LHCN-M2 (cell line): ENCODE results near the gene E2F8. TPM values are rescaled to one million over a fixed set of nuclear protein-coding genes. Genes with fewer than 3 reads are reported as not detected.
A peak's percentile ranks its signal among the peaks of the same experiment; 100 is the strongest.

Experiments used
- DNase-seq: peaks from one replicate; pipeline ENCODE4 v3.0.0-alpha.2; 2012; ENCODE audit warnings: low read depth
- total RNA-seq: library from RNA; depleted of rRNA; stranded (reverse); fragments of >200 nt; gene quantifications from 2 replicates; pipeline ENCODE4 v1.2.3, GENCODE V29; 2014

Gene E2F8
- total RNA-seq, 1 experiment from 2014 or later, result 4.9 TPM

DNA sequence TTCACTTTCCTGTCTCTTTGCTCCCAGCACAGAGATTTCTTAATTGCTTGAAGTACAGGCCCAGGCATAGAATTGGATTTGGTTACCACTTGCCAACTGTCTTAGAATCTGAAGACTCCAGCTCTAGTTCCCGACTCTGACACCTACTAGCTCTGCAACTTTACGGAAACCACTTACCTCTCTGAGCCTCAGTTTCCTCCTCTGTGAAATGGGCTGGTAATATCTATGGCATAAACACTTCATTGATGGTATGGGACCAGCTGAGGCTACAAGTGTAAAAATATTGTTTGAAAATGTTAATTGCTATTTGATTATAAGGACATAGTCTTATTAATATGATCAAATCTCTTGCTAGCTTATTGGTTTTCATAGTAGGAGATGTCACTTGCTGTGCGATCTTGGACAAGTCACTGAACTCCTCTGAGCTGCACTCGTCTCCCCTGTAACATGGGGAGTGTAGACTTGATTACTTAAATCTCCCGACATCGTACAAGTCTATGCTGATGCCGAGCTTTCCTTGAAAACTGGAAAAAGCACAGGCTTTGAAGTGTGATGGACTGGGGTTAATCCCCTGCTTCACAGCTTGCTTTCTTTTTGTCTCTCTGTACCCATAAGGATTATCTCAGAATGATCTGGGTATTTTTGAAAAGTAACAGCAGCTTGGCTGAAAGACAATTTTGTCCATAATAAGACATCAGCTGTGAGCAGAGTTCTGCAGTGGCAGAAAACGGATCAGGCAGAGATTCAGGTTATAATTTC, 11.8 kb upstream of the E2F8 start:
- DNase-seq, result no peak

DNA sequence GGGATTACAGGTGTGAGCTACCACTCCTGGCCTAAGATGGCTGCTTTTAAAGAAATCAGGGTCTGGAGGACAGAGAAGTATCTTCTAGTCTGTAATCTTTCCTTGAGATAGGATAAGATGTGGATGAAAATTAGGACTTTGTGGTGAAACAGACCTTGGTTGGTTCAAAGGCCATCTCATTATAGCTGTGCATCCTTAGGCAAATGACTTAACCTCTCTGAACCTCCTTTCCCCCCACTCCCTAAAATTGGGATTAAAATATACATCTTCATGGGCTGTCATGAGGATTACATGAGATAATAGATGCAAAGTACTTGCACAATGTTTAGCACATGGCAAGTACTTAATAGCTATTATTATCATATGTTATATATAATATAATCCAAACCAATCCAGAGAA, 10.8 kb upstream of the E2F8 start:
- DNase-seq, result no peak

DNA sequence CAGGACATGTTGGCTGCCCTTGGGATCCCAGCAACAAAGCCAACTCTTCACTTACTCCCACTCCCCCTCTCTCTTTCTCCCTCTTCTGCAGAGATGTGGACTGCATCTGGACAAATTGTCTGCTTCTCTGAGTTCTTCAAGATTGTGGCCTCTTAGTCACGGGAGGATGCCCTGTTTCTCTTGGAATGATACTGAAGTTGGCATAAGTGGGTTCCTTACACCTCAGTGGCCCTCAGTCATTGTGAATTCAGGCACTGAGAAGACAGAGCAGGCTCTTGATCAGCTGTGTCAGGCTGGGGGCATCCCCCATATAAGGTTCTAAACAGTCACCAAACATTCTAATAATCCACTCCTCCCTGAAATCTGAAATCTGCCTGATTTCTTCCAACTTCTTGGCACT, 6.1 kb upstream of the E2F8 start:
- DNase-seq, result no peak

DNA sequence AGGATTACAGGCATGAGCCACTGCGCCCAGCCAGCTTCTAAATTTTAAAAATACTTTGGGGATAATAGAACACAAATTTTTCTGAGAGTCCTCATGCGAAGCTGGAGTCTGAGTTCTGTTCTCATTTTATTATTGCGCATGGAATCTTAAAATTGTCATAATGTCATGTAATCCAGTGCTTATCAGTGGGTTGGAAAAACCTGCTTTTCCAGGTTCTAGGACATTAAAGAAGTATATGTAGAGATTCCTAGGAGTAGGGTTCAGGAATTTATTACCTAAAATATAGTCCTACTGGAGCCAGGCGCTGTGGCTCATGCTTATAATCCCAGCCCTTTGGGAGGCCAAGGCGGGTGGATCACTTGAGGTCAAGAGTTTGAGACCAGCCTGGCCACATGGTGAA, 4.6 kb upstream of the E2F8 start:
- no peak for DNase-seq

DNA sequence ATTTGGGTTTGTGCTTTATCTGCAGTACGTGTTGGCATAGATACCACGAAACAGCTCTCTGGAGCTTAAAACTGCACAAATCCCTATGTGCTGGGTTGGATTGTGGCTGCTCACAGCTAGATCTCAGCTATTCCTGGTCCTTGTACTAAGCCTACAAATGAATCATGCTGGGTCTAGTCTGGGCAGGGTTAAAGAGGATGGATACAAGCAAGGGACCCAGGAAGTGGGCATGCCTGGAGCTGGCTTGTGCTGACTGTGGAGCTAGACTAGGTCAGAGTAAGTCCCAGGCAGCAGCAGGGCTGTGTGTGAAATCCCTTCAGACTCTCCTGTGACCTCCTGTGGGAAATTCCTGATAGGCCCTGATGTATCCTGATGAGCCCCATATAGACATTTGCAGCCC, 3.9 kb upstream of the E2F8 start:
- DNase-seq, result peak; percentile 45

DNA sequence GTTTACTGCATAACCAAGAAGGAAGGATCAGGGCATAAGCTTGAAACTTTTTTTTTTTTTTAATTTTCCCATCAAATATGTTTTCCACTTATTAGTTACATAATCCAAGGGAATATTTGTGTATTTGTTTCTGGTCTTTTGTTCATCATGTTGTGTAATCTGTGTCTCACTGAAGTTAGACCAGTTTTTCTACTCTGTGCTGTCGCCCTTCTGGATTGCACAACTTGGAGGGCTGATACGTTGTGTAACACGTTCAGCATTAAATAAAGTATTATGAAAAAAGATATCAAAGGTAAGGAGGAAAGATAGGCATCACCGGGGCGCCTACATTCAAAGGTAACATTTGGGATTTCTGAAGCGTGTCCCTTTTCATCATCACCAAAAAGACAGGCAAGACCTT, 3.3 kb upstream of the E2F8 start:
- DNase-seq, result no peak

DNA sequence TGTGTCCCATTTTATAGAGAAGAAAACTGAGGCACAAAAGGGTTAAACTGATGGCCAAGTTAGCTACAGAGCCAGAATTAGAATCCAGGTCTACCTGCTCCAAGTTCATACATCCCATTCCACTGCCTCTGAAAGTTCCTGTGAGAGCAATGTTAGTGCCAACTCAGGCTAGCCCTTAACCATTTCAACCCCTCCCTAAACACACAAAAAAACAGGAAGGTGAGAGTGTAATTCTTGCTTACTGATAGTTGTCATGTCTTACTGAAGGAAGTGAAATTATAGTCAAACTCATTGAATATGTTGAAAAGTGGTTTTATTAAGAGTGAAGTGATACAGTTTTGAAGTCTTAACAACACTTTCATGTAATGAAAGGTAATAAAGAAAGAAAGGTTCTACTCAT, 2.9 kb upstream of the E2F8 start:
- DNase-seq, result no peak

DNA sequence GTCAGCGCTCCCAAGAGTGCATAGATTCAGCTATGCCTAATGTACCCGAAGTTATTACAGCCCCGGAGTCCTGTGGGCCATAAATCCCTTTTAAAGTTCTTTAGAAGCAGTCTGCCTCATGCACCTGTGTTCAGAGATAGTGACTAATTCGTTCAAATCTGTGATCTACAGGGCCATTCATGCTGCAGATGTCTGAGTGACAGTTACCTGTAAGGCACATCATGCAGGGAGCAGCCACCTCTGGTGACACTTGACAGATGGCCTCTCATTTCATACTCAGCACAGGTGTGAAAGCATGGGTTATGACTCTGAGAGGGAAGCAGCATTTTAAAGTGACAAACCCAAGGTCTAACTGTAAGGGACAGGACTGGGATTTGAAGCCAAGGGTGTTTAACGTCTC, 2.4 kb upstream of the E2F8 start:
- DNase-seq, result no peak

DNA sequence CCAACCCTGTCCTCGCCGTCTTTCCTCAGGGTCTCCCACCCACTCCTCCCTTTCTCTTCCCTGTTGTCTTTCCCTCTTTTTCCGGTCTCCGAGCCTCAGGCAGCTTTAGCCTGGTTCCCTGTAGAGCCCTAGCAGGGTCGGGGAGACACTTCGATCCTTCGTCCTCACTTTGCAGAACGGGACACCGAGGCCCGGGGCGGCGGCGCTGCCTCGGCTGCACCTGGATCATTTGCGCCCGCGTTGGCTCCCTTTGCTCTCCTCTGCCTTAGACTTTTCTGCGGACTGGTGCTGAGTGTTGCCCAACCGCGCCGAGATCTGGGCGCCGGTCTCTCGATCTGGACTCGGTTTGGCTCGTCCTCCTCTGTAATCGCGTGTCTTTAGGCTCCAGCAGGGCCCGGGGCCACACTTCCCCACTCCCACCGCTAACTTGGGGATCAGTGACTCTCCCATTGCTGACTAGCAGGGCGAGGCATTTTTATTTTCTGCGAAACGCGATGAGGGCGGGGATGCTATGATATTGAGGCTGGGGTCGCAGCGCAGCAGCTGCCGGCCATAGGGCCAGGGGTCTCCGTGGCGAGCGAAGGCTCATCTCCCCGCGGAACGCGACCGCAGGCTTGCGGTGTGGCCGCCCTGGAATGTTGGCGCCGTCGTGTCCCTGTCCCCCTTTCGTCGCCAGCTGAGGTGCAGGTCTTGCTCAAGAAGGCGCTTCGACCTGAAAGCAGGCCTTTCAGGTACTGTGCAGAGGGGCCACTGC, 1.6 kb upstream of the E2F8 start:
- DNase-seq, result no peak

DNA sequence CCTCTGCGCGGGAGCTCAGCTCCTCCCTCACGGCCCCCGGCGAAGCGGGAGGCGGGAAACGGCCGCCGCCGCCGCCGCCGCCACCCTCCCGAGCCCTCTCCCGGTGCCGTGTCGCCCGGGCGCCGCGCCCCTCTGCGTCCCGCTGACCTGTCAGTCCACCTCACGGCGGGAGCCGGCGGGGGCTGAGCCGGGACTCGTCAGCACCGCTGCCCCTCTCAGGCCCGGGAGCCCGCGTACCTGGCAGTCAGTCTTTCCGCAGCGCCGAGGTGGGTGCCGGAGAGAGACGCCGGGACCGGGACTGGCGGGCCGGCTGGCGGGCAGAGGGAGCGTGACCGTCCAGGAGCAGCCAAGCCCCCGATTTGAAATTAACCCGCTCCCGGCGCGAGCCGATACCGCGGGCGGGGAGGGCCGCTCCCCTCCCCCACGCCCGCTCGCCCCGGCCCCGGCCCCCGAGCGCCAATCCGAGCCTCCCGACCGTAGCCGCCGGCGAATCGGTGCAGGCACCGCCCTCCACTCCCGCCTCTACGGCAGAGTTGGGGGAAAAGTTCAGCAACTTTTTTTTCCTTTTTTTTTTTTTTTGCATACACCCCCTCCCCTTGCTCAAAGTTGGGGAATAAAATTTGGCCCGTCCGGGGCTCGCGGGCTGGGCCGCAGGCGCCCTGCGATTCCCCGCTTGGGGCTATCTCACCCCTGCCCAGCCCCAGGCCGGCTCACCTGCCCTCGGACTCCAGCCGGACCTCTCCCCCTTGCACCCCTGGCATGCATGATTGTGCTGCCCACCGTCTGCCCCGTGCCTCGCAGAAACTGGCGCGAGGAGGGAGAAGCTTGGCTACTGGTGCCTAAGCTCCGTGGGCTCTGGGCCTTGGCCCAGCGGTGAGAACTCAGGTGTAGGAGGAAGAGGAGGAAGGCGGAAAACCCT, 774 bp upstream of the E2F8 start:
- peak; percentile 27 for DNase-seq

DNA sequence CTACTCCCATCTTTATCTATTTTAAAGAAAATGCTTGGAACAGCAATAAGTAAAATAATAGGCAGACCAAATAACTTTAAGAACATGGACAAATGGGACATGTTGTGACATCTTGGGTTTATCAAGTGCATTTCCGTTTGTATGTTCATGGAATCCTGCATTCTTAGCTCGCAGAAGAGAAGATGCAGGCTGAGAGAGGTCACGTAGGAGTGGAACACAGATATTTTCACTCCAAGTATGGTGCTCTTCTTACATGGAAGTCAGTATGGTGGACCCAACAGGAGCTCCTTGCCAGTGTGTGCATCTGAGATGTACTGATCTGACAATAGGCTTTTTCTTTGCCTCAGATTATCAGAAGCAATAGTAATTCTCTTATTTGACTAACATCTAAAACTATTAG, 1.7 kb downstream of the E2F8 start:
- no peak for DNase-seq

DNA sequence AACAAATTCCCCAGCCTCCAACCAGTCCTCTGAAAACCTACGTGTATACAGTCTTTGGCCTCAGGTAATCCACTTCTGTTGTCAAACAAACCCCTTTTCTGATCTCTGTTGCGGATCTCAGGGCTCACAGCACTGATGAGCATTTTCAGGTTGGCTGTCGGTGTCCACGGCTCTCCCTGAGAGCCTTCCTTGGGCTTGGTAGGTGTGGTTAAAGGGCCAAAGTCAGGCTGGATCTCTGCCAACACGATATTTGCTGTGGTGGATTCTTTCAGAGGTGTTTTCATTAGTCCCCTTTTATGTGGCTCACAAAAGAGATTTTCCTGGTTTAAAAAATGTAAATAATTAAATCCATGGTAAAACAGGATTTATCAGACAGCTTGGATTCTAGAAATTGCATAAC, 2.9 kb downstream of the E2F8 start:
- DNase-seq, result no peak

DNA sequence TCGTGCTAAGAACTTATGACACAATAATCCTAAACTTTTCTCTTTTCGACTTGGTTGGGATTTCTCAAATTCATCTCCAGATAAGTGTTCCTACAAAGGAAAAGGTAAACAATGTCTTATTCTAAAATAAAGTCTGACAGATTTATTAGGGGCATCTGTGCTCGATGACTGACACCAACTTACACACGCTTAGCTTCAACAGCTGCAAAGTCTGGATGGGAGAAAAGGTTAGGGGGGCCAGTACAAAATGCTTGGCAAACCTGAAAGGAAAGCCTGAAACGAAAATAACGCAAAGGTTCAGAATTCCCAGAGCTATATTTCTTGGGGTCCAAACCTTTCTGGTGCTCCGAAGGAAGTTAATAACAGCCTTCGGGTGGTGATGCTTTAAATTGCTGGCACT, 3.4 kb downstream of the E2F8 start:
- DNase-seq, result no peak

DNA sequence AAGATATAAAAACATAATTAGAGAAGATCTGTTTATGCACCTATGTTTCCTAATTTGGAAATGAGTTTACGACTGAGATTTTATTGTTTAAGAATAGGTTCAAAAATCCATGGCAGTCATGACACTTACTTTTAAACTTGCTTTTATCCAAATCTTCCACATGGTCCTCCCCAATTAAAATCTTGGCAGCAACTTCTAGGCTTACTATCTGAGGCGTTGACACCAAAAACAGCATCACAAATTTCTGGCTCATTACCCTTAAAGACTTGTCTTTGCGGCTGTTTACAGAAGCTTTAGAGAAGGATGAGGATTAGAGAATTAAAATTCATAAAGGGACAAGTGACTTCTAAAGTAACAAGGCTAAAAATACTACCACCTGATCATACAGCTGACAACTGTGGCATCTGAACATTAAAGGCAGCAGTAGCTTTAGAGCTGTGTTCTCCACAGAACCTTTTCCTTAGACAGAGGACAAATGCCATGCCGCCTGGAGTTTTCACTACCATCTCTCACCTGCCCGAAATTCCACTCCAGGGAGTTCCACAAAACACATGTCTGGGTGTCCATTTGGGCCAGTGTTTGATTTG, 6.4 kb downstream of the E2F8 start:
- no peak for DNase-seq

DNA sequence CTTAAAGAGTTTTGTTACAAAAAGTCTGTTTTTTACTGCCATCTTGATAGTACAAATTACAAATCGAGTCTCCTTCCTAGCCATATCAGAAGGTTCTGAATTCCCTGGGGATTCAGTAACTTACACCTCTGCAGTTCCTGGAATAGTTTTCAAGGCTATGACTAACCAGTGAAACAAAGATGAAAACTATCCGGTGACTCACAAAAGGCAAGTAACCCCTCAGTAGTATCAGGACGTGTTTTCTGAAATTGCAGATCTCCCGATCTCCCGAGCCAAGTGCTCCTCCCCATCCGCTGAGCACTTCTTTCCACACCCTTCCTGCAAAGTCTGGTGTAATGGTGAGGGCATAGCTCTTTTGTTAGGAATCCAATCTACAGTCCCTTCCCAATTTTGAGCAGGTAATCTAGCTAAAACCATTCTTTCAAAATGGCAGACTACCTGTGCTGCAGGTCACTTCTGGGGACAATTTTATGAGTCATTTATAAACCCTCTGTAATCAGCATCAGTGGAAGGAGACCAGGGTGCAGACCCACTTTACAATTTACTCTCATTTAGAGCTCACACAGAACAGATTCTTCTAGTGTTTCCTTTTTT, 7.7 kb downstream of the E2F8 start:
- DNase-seq, result peak; percentile 92

DNA sequence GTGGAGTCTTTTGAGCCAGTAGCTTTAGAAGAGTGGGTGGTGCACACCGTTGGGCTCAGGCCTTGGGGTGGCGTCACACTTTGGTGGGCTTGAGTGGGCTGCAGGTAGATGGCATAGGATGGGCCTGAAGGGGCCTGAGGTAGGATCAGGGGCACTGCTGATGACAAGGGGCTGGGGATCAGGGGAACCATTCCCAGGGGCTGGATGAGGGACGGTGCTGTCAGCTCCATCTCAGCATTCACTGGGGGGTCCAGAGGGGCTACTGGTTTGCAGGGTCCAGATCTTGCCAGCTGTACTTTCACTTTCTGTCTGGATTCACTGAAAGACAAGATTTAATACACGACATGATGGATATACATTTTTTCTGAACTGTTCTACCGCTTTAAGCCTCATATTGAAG, 11.1 kb downstream of the E2F8 start:
- DNase-seq, result no peak

DNA sequence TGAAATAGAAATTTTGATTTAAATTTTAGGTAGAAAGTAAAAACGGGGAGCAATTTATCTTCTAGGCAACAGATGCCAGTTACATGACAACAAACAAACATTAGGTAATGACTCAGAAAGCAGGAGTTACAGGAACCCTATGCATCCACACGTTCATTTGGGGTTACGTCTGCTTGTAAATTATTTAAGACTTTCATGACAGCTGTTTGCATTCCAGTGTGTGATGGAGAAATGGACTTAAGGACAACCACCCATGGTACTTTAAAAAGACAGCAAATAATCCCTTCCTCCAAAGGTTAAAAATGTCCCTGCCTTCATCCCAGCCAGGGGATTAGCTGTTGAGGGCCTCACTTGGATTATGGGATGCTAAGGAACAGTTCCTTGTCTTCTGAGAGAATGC, 11.8 kb downstream of the E2F8 start:
- peak; percentile 80 for DNase-seq

DNA sequence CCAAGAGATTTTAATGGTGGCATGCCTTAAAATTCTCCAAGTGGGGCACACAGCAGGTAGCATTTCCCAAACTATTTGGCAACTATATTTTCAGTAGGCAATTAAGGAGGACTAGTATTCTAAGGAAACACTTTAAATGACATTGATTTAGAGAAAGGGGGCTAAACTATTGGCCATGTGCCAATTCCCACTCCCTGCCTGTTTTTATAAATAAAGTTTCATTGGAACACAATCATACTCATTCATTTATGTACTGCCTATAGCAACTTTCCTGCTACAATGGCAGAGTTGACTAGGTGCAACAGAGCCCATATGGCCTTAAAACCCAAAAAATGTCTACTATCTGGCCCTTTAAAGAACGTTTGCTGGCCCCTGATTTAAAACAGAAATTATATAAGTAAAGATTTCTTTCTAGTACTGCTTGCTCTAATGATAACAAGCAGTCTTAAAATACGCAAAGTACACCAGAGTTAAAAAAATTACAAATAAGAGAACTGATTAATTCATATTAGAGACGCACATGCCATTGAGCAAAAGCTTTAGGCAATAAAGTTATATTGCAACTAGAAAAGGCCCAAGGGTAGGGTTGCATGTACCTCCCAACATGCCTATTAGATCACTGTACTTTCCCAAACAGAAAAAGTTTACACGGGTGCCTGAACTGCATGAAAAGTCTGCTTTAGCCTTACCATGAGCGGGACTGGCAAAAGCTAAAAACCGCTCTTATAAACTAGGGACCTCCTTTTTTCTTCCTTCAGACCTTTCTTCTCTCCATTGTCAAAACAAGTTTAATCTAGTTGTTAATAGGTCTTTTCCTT, 14.2 kb downstream of the E2F8 start:
- DNase-seq, result no peak

DNA sequence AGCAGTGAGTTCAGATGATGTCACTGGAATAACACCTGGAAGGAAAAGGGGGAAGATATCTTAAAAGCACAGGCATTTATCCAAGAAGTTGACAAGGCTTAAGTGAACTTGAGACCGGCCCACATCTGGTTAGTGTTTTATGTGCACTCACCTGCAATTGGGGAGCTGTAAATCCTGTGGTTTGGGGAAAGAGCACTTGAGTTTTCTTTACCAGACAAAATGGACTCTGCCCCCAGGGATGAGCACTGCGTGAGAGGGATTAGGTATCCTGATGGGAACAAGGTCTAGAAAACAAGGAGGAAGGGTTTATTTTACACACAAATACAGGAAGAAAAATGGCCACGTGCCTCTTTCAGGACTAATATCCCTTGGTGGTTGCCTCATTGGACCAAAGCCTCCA, 15.2 kb downstream of the E2F8 start:
- DNase-seq, result no peak

DNA sequence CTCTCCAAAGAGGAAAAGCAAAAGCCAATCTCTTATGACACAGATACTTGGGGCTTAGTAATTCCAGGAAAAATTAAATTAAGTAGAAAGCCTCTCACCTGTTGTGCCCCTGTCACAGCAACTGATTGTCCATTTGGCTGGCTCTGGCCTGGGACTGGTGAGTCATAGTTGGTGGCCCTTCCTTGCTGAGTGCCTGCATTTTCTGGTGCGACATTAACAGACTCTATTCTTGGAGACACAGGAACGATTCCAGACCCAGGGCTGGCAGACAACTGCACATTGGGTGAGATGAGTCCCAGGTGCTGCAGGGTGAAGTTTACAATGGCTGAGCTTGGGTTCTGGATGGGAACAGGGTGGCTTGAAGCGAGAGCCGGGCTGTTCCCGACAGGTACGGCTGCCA, 15.6 kb downstream of the E2F8 start:
- DNase-seq, result no peak
